ENCODE measurements around the gene SFXN1. TPM values are rescaled to one million over a fixed set of nuclear protein-coding genes. Genes with fewer than 3 reads are reported as not detected.

The SFXN1 gene
- total RNA-seq, 4 donors from 2014 or later = 18.0 to 26.1 (median 21.2) TPM

- 80 to 89% methylated on average over 1 of the region's 1 CpG for WGBS, 2 donors (ENCODE audit: low coverage in 1 of 2)
- H3K4me3 ChIP-seq = no peak overlapping the region
- ATAC-seq = no peak
- H3K36me3 ChIP-seq = no peaks in the 10 kb centered on the region
- peaks cover 0 to 19% (median 10%) of the 10 kb centered on the region in 3 donors for H3K4me1 ChIP-seq
- peaks cover 14% of the 10 kb centered on the region for H3K27me3 ChIP-seq
- TF ChIP-seq EP300 (IDR thresholded peaks at IDR 0.05) = no peak
- TF ChIP-seq CTCF (IDR thresholded peaks at IDR 0.05) = no peak
- TF ChIP-seq POLR2A (IDR thresholded peaks at IDR 0.05) = no peak
- no peak for TF ChIP-seq POLR2AphosphoS5 (IDR thresholded peaks at IDR 0.05)
- no peak overlapping the region for H3K27ac ChIP-seq
- no peaks in the 10 kb centered on the region for H3K9me3 ChIP-seq
Observed at GRCh38 chr5:175475248-175475647, 3.1 kb upstream of the SFXN1 start.

- H3K36me3 ChIP-seq = no peaks in the 10 kb centered on the region
- WGBS, 2 donors (ENCODE audit: low coverage in 1 of 2) = 75 to 77% methylated on average over 4 to 5 of the region's 5 CpGs
- H3K4me1 ChIP-seq = peaks cover 0 to 25% (median 10%) of the 10 kb centered on the region in 3 donors
- no peak for ATAC-seq
- H3K27ac ChIP-seq = peak overlapping the region in 1 of 4 donors; percentile 85
- H3K4me3 ChIP-seq = no peak overlapping the region
- no peaks in the 10 kb centered on the region for H3K9me3 ChIP-seq
- peaks cover 14% of the 10 kb centered on the region for H3K27me3 ChIP-seq
- TF ChIP-seq POLR2AphosphoS5 (IDR thresholded peaks at IDR 0.05) (no peak), CTCF (IDR thresholded peaks at IDR 0.05) (no peak)
Observed at GRCh38 chr5:175477440-175477839, 920 bp upstream of the SFXN1 start.

- H3K27ac ChIP-seq = peak overlapping the region in 3 of 4 donors; percentile 85 to 89 (median 87)
- TF ChIP-seq POLR2AphosphoS5 (IDR thresholded peaks at IDR 0.05) = no peak
- TF ChIP-seq CTCF (IDR thresholded peaks at IDR 0.05) = no peak
- no peak for TF ChIP-seq POLR2A (IDR thresholded peaks at IDR 0.05)
- no peak for TF ChIP-seq EP300 (IDR thresholded peaks at IDR 0.05)
- no peaks in the 10 kb centered on the region for H3K36me3 ChIP-seq
- peaks cover 0 to 25% (median 10%) of the 10 kb centered on the region in 3 donors for H3K4me1 ChIP-seq
- peak overlapping the region; percentile 89 to 98 for H3K4me3 ChIP-seq
- H3K9me3 ChIP-seq = no peaks in the 10 kb centered on the region
- peaks cover 14% of the 10 kb centered on the region for H3K27me3 ChIP-seq
- ATAC-seq = no peak
- 17% methylated on average over 4 of the region's 12 CpGs; no CpG with 5 or more reads in 1 of the 2 donors for WGBS, 2 donors (ENCODE audit: low coverage in 1 of 2)
Observed at GRCh38 chr5:175478008-175478383, 364 bp upstream of the SFXN1 start.

- peaks cover 0 to 25% (median 10%) of the 10 kb centered on the region in 3 donors for H3K4me1 ChIP-seq
- no peaks in the 10 kb centered on the region for H3K9me3 ChIP-seq
- peak overlapping the region; percentile 89 to 98 for H3K4me3 ChIP-seq
- peaks cover 0 to 12% of the 10 kb centered on the region in 2 donors for H3K36me3 ChIP-seq
- ATAC-seq = no peak
- peak overlapping the region; percentile 27 to 89 (median 86) for H3K27ac ChIP-seq
- 28 to 31% methylated on average over 10 to 13 of the region's 13 CpGs for WGBS, 2 donors (ENCODE audit: low coverage in 1 of 2)
- no peak for TF ChIP-seq POLR2AphosphoS5 (IDR thresholded peaks at IDR 0.05)
- no peak for TF ChIP-seq CTCF (IDR thresholded peaks at IDR 0.05)
- no peak for TF ChIP-seq POLR2A (IDR thresholded peaks at IDR 0.05)
- no peak for TF ChIP-seq EP300 (IDR thresholded peaks at IDR 0.05)
- peaks cover 2% of the 10 kb centered on the region for H3K27me3 ChIP-seq
Observed at GRCh38 chr5:175479125-175479881, 943 bp downstream of the SFXN1 start.

- H3K4me1 ChIP-seq = peaks cover 0 to 19% (median 10%) of the 10 kb centered on the region in 3 donors
- no peak overlapping the region for H3K27ac ChIP-seq
- WGBS, 2 donors (ENCODE audit: low coverage in 1 of 2) = 91 to 97% methylated on average over 6 to 8 of the region's 8 CpGs
- no peak overlapping the region for H3K4me3 ChIP-seq
- TF ChIP-seq POLR2A (IDR thresholded peaks at IDR 0.05) (no peak), EP300 (IDR thresholded peaks at IDR 0.05) (no peak), POLR2AphosphoS5 (IDR thresholded peaks at IDR 0.05) (no peak), CTCF (IDR thresholded peaks at IDR 0.05) (no peak)
- H3K9me3 ChIP-seq = no peaks in the 10 kb centered on the region
- ATAC-seq = no peak
- H3K27me3 ChIP-seq = no peaks in the 10 kb centered on the region
- peaks cover 0 to 26% of the 10 kb centered on the region in 2 donors for H3K36me3 ChIP-seq
Observed at GRCh38 chr5:175483337-175483736, 5.0 kb downstream of the SFXN1 start.
